H9 (cell line): ENCODE measurements around the gene KDM4D. TPM values are rescaled to one million over a fixed set of nuclear protein-coding genes. Genes with fewer than 3 reads are reported as not detected.

Source experiments
- DNase-seq: peaks from one replicate; pipeline ENCODE4 v3.0.0-alpha.2; 2017
- H2AFZ ChIP-seq: one replicate; pipeline ENCODE4 v1.6.1; 2013; ENCODE audit warnings: mild to moderate bottlenecking, low read length, control low read depth, moderate library complexity
- H2AK5ac ChIP-seq: 2 replicates; pipeline ENCODE4 v1.6.1; 2013; ENCODE audit warnings: low read length, control low read depth, mixed read lengths; ENCODE audit not compliant: insufficient read length
- H2BK120ac ChIP-seq: one replicate; pipeline ENCODE4 v1.6.1; 2013; ENCODE audit warnings: low read depth, mild to moderate bottlenecking, low read length, control low read depth, inconsistent platforms; ENCODE audit not compliant: poor library complexity, severe bottlenecking
- H2BK12ac ChIP-seq: 2 replicates; pipeline ENCODE4 v1.6.1; 2013; ENCODE audit warnings: low read length, control low read depth, mixed read lengths, low read depth; ENCODE audit not compliant: insufficient read length
- H2BK15ac ChIP-seq: 2 replicates; pipeline ENCODE4 v1.6.1; 2013; ENCODE audit warnings: low read depth, low read length, control low read depth
- H2BK20ac ChIP-seq: one replicate; pipeline ENCODE4 v1.6.1; 2013; ENCODE audit warnings: low read depth, mild to moderate bottlenecking, low read length, control low read depth, inconsistent platforms; ENCODE audit not compliant: poor library complexity, severe bottlenecking
- H2BK5ac ChIP-seq: 2 replicates; pipeline ENCODE4 v1.6.1; 2013; ENCODE audit warnings: low read length, control low read depth, mixed read lengths; ENCODE audit not compliant: insufficient read length
- H3K14ac ChIP-seq: 2 replicates; pipeline ENCODE4 v1.6.1; 2013; ENCODE audit warnings: low read length, control low read depth; ENCODE audit not compliant: insufficient read depth
- H3K18ac ChIP-seq: 2 replicates; pipeline ENCODE4 v1.6.1; 2013; ENCODE audit warnings: low read depth, mild to moderate bottlenecking, mixed read lengths, low read length, control low read depth; ENCODE audit not compliant: insufficient read length
- H3K23ac ChIP-seq: 2 replicates; pipeline ENCODE4 v1.6.1; 2013; ENCODE audit warnings: low read length, control low read depth, mixed read lengths, low read depth; ENCODE audit not compliant: insufficient read length
- H3K23me2 ChIP-seq: 2 replicates; pipeline ENCODE4 v1.6.1; 2013; ENCODE audit warnings: low read depth, mild to moderate bottlenecking, mixed read lengths, low read length, control low read depth; ENCODE audit not compliant: insufficient read length, poor library complexity, severe bottlenecking
- H3K27ac ChIP-seq: 2 replicates; pipeline ENCODE4 v1.5.1; 2013; ENCODE audit warnings: low read length, control low read depth, mixed read lengths, low read depth; ENCODE audit not compliant: insufficient read length
- H3K27me3 ChIP-seq: 2 replicates; pipeline ENCODE4 v1.6.1; 2013; ENCODE audit warnings: low read length, control low read depth, inconsistent platforms; ENCODE audit not compliant: insufficient read depth
- H3K4ac ChIP-seq: 2 replicates; pipeline ENCODE4 v1.6.1; 2013; ENCODE audit warnings: low read depth, mild to moderate bottlenecking, control low read depth, inconsistent platforms, low read length, moderate library complexity
- H3K4me1 ChIP-seq: 2 replicates; pipeline ENCODE4 v1.6.1; 2013; ENCODE audit warnings: low read length, control low read depth, inconsistent platforms; ENCODE audit not compliant: insufficient read depth
- H3K4me2 ChIP-seq: 2 replicates; pipeline ENCODE4 v1.6.1; 2013; ENCODE audit warnings: low read length, control low read depth, mixed read lengths; ENCODE audit not compliant: insufficient read length, insufficient read depth
- H3K56ac ChIP-seq: 2 replicates; pipeline ENCODE4 v1.6.1; 2013; ENCODE audit warnings: low read depth, mild to moderate bottlenecking, mixed read lengths, low read length, control low read depth; ENCODE audit not compliant: insufficient read length
- H3K79me1 ChIP-seq: 2 replicates; pipeline ENCODE4 v1.6.1; 2013; ENCODE audit warnings: low read depth, mild to moderate bottlenecking, moderate library complexity, low read length, control low read depth, inconsistent platforms; ENCODE audit not compliant: insufficient read depth, poor library complexity, severe bottlenecking
- H3K79me2 ChIP-seq: 2 replicates; pipeline ENCODE4 v1.6.1; 2013; ENCODE audit warnings: low read length, control low read depth, inconsistent platforms; ENCODE audit not compliant: insufficient read depth
- H3K9ac ChIP-seq: 2 replicates; pipeline ENCODE4 v1.6.1; 2013; ENCODE audit warnings: low read length, control low read depth, mixed read lengths; ENCODE audit not compliant: insufficient read length; ENCODE audit errors: extremely low read depth
- H3K9me3 ChIP-seq: one replicate; pipeline ENCODE4 v1.6.1; 2013; ENCODE audit warnings: low read depth, low read length, inconsistent platforms; ENCODE audit not compliant: control insufficient read depth
- H3T11ph ChIP-seq: one replicate; pipeline ENCODE4 v1.6.1; 2013; ENCODE audit warnings: mild to moderate bottlenecking, low read length, control low read depth, inconsistent platforms
- H4K20me1 ChIP-seq: one replicate; pipeline ENCODE4 v1.6.1; 2013; ENCODE audit not compliant: control insufficient read depth, insufficient read length, insufficient read depth
- H4K5ac ChIP-seq: 2 replicates; pipeline ENCODE4 v1.6.1; 2013; ENCODE audit warnings: low read depth, mild to moderate bottlenecking, mixed read lengths, low read length, control low read depth; ENCODE audit not compliant: insufficient read length
- H4K8ac ChIP-seq: replicated peaks from 2 replicates; pipeline ENCODE4 v1.6.1; 2013; ENCODE audit warnings: low read length, control low read depth, mixed read lengths, low read depth; ENCODE audit not compliant: insufficient read length
- H4K91ac ChIP-seq: 2 replicates; pipeline ENCODE4 v1.6.1; 2013; ENCODE audit warnings: low read depth, mild to moderate bottlenecking, moderate library complexity, mixed read lengths, low read length, control low read depth; ENCODE audit not compliant: insufficient read length
- H3K27ac Mint-ChIP-seq, 3 experiments: 2 replicates in 2 of 3; 3 replicates in 1 of 3; pipeline ENCODE4 v1.8.0; 2020 to 2021; ENCODE audit warnings: mixed read lengths in 3 of 3, mild to moderate bottlenecking in 1 of 3, moderate library complexity in 1 of 3
- H3K27me3 Mint-ChIP-seq: 2 replicates; pipeline ENCODE4 v1.8.0; 2021; ENCODE audit warnings: low read depth, mild to moderate bottlenecking, moderate library complexity, mixed read lengths
- H3K36me3 Mint-ChIP-seq, 3 experiments: 2 replicates in 2 of 3; 3 replicates in 1 of 3; pipeline ENCODE4 v1.8.0; 2020 to 2021; ENCODE audit warnings: low read depth in 3 of 3, mixed read lengths in 3 of 3; ENCODE audit not compliant: insufficient read depth in 1 of 3
- H3K4me1 Mint-ChIP-seq, 2 experiments: 2 replicates each; pipeline ENCODE4 v1.8.0; 2020; ENCODE audit warnings: mixed read lengths in 2 of 2
- H3K4me3 Mint-ChIP-seq, 2 experiments: 2 replicates in 1 of 2; 3 replicates in 1 of 2; pipeline ENCODE4 v1.8.0; 2020 to 2021; ENCODE audit warnings: mild to moderate bottlenecking in 2 of 2, mixed read lengths in 2 of 2, moderate library complexity in 1 of 2
- H3K9me3 Mint-ChIP-seq, 2 experiments: 2 replicates in 1 of 2; 3 replicates in 1 of 2; pipeline ENCODE4 v1.8.0; 2020; ENCODE audit warnings: mild to moderate bottlenecking in 2 of 2, mixed read lengths in 2 of 2, moderate library complexity in 1 of 2
- WGBS: extraction: QIAGEN DNeasy Blood & Tissue Kit; methylation state at CpG from one replicate; pipeline ENCODE4 v1.1.7; 2013; ENCODE audit warnings: missing lambda C conversion rate, low lambda C conversion rate, mixed read lengths; ENCODE audit not compliant: insufficient read length; ENCODE audit errors: extremely low coverage; 5-methylcytosine and 5-hydroxymethylcytosine counted together
- total RNA-seq: library from RNA; stranded (reverse); gene quantifications from 2 replicates; pipeline ENCODE4 v1.2.1, GENCODE V29; 2021
- TF ChIP-seq, protein P1 (sequence below): fragments of 200-600 bp; sonication (generic); conservative IDR thresholded peaks from 3 replicates; pipeline ENCODE4 v1.8.0; 2021; ENCODE audit warnings: antibody characterized with exemption, mild to moderate bottlenecking

KDM4D gene
- total RNA-seq, 1 experiment from 2014 or later = 1.9 TPM

DNA sequence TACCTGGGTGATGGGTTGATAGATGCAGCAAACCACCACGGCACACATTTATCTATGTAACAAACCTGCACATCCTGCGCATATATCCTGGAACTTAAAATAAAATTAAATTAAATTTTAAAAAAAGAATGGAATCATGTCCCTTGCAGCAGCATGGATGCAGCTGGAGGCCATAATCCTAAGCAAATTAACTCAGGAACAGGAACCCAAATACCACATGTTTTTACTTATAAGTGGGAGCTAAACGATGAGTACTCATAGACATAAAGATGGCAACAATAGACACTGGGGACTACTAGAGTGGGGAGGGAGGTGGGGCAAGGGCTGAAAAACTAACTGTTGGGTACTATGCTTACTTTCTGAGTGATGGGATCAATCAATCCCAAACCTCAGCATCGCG lies 41.0 kb upstream of the KDM4D start:
- no peak overlapping the region for H3K4ac ChIP-seq
- H3K4me3 Mint-ChIP-seq = no peak overlapping the region
- peaks cover 5% of the 10 kb centered on the region; the same call in 1 of the 2 replicates for H3K27me3 Mint-ChIP-seq
- H3K9ac ChIP-seq = no peak overlapping the region
- H2BK120ac ChIP-seq = no peak overlapping the region
- no peaks in the 10 kb centered on the region for H3K79me1 ChIP-seq
- no peak overlapping the region for H3T11ph ChIP-seq
- H3K23ac ChIP-seq = no peak overlapping the region
- peaks cover 18 to 30% of the 10 kb centered on the region in 2 experiments for H3K4me1 Mint-ChIP-seq
- H2AK5ac ChIP-seq = no peak overlapping the region
- no peak overlapping the region for H2BK15ac ChIP-seq
- no peak overlapping the region for H3K27ac ChIP-seq
- no peak overlapping the region for H3K56ac ChIP-seq
- H3K4me1 ChIP-seq = peaks cover 8% of the 10 kb centered on the region; the same call in 1 of the 2 replicates
- H2BK5ac ChIP-seq = no peak overlapping the region
- H3K79me2 ChIP-seq = no peaks in the 10 kb centered on the region
- H3K27me3 ChIP-seq = no peaks in the 10 kb centered on the region
- H3K23me2 ChIP-seq = no peaks in the 10 kb centered on the region
- H3K27ac Mint-ChIP-seq = no peak overlapping the region
- TF ChIP-seq, protein P1, sequence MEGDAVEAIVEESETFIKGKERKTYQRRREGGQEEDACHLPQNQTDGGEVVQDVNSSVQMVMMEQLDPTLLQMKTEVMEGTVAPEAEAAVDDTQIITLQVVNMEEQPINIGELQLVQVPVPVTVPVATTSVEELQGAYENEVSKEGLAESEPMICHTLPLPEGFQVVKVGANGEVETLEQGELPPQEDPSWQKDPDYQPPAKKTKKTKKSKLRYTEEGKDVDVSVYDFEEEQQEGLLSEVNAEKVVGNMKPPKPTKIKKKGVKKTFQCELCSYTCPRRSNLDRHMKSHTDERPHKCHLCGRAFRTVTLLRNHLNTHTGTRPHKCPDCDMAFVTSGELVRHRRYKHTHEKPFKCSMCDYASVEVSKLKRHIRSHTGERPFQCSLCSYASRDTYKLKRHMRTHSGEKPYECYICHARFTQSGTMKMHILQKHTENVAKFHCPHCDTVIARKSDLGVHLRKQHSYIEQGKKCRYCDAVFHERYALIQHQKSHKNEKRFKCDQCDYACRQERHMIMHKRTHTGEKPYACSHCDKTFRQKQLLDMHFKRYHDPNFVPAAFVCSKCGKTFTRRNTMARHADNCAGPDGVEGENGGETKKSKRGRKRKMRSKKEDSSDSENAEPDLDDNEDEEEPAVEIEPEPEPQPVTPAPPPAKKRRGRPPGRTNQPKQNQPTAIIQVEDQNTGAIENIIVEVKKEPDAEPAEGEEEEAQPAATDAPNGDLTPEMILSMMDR = no peak
- no peak overlapping the region for H2AFZ ChIP-seq
- H4K8ac ChIP-seq = no peak overlapping the region
- H3K9me3 ChIP-seq = no peaks in the 10 kb centered on the region
- H3K4me2 ChIP-seq = no peak overlapping the region
- no peaks in the 10 kb centered on the region; a peak in 1 of 7 replicates for H3K36me3 Mint-ChIP-seq
- peaks cover 2% of the 10 kb centered on the region in 2 experiments; a peak in 1 of 5 replicates for H3K9me3 Mint-ChIP-seq
- H4K20me1 ChIP-seq = no peaks in the 10 kb centered on the region
- H2BK20ac ChIP-seq = no peak overlapping the region
- H3K14ac ChIP-seq = no peak overlapping the region
- no CpG with 5 or more reads among the region's 5 CpGs for WGBS
- no peak overlapping the region for H4K91ac ChIP-seq
- no peak for DNase-seq
- H4K5ac ChIP-seq = no peak overlapping the region
- H2BK12ac ChIP-seq = no peak overlapping the region
- no peak overlapping the region for H3K18ac ChIP-seq
